GM19463 (cell line): Measurements from ENCODE around the gene ADAM33.

Experiments
- ATAC-seq: cut with Tn5 transposase; IDR thresholded peaks from one replicate; pipeline ENCODE4 v1.9.1; 2021; ENCODE audit warnings: mild to moderate bottlenecking, moderate library complexity; ENCODE audit not compliant: unreplicated experiment

ADAM33 gene

GRCh38 chr20:3670945-3671344, 10.9 kb downstream of the ADAM33 start:
- ATAC-seq = no peak

DNA sequence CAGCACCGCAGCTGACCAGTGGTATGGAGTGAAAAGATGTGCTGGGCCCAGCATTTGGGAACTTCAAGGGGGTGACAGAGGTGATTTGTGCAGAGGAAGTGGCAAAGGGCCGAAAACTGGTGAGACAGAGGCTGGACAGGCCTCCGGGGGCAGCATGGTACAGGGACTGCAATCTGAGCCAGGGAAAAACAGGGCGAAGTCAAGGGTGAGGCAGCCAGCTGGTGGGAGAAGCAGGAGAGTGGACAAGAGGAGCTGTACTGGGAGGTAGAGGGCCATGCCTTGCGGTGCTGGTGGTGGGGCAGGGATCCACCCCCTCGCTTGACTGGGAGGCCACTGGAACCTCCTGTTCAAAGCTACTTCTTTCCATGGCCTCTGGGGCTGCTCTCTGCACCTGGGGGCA, 11.3 kb downstream of the ADAM33 start:
- ATAC-seq = no peak

GRCh38 chr20:3669710-3670367, 12.0 kb downstream of the ADAM33 start:
- no peak for ATAC-seq

DNA sequence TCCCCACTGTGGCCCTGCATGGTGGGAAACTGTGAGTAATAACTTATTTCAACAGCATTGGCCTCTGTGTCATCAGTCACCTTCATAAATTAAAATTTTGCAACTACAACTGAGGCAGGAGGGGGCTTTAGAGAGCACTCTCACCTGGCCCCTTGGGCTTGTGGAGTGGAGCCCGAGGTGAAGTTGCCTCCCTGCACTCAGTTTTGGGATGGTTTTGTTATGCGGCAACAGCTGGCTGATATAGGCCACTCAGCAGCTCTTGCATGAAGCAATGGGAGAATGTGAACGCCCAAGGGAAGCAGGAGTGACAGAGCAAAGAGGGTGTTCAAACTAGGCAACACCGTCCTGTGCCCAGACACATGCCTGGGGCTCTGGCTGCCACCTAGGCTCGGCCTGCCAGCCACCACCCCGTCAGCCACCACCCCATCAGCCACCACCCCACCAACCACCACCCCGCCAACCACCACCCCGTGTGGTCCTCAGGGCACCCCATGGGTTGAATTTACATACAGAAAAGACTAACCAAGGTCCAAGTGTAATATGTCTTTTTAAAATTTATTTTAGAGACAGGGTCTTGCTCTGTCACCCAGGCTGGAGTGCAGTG, 14.3 kb downstream of the ADAM33 start:
- ATAC-seq = no peak

GRCh38 chr20:3663858-3664257, 18.0 kb downstream of the ADAM33 start:
- ATAC-seq = no peak

GRCh38 chr20:3663031-3663701, 18.6 kb downstream of the ADAM33 start, which contains the start of gene GFRA4:
GFRA4 (minus strand) TSS chr20:3663399; CDS start chr20:3663399, 0 bp downstream.
- ATAC-seq = no peak

DNA sequence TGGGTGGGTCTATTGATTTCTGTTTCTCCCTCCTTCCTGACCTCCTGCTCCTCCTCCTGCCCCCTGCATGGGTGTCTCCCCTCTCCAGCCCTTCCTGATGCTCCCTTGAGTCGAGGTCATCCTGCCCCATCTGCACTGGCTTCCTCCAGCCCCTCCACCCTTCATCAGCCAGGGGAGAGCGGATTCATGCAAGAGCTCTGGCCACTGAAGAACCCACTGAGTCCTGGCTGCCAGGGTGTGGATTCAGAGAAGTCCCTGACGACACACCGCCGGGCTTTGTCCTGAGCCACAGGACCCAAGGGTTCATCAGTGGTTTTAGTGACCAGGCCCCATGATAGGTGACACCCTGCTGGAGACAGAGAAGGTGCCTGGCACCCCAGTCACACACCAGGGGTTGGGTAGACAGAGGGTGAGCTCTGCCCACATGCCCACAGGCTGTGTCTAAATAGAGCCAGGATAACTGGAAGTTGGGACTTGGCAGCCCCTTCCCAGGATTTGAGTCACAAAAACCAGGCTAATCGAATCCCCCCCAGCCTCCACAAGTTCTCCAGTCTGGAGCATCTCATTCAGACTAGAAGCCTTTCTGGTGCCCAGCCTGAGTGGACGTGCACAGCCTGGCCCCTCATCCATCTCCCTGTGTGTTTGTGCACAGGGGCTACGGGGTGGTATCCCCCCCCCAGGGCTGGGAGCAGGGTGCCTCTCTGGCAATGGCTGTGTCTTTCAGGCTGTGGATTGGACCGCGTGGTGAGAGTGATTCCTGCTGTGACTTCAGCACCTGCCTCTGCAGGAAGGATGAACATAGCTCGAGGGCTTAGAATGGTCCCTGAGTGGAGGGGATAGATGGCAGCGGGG, 19.8 kb downstream of the ADAM33 start:
- ATAC-seq = no peak

- ATAC-seq = no peak
Measured at GRCh38 chr20:3661060-3661813, 20.6 kb downstream of the ADAM33 start.

DNA sequence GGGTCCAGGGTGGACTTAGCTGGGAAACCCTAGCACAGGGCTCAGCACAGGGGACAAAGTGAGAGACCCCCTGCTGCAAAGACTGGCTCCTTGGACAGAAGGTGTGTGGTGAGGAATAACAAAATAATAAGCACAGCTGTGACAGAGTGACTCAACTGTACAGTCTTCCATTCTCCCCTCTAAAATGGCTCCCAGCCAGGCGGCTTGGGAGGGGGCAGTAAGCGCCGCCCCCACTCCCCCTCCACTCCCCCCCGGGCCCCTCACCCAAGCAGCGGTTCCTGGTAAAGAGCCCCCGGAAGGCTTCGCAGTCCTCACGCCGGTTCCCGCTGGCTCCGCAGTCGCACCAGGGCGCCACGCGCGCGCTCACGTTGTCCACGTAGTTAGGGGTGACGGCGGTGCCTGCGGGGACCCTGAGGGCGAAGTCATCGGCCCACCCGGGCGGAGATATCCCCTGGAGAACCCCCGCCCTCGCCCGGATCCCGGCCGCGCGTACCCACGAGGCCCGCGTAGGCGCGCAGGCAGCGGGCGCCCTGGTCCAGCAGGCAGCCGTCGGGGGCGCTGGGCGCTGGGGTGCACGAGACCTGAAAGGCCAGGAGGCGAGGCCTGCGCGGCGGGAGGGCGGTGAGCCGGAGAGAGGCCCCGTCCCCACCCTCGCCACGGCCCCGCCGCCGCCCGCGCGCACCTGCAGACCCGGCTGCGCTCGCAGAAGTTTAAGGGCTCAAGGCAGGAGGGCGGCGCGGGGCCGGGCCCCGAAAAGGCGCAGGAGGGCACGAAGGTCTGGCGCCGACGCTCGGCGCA, 21.3 kb downstream of the ADAM33 start:
- ATAC-seq = no peak

DNA sequence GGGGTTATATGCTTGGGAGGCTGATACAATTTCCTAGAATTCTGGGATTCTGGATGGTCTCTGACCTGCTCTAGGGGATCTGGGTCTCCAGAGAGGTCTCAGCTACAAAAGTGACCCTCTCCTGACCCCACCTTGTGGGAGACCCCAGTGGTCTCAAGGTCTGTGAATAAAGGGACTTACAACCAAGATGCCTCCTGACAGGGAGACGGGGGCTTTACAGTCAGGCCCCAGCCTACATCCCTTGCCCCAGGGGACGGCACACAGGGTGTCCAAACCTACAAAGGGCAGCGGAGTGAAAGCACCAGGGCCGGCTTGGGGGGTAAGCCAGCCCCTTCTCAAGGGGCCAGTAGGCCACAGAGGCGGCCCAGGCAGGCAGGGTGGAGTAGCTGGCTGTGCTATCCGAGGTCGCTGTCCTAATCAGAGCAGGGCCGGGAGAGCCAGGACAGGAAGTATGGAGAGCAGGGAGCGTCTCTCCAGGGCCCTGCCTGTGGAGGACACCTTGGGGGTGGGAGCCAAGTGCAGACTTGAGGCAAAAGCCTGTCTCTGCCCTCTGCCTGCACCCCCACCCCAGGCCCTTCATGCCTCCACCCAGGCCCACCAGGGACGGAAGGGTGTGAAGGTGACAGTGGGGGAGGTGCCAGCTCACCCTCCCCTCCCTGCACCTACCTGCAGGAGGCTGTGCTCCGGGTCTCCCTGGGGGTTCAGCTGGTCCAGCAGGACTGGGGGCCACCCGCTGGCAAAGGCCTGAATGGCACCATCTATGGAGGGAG, 22.1 kb downstream of the ADAM33 start:
- no peak for ATAC-seq

DNA sequence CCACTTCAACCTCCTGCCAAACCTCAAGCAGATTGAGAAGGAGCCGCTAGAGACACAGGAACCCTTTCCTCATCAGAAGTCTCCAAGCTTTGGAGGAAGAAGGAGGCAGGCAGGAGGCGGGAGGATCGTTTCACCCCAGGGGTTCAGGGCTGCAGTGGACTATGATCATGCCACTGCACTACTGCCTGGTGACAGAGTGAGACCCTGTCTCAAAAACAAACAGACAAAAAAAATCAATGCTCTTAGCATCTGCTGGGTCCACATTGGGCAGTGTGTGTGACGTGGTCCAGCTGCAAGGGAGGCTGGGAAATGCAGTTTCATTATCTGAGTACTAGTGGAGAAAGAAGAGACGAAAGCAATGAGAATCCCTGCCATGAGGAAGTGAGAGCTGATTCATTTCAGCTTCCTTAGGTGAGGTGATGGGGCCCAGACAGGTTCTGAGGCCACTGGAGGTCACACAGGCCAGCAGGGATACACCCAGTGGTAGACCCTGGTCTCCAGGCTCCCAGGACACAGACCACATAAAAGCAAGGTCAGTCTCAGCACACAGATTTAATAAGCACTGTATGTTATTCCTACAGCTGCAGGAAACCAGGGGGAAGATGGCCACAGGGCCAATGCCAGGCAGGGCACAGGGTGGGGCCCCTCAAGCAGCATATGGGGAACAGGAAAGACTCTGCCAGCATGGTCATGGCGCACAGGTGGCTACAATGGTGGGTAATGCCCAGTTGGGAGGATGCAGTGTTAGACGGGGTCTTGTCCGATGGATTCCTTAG, 22.9 kb downstream of the ADAM33 start:
- peak; percentile 93 for ATAC-seq

DNA sequence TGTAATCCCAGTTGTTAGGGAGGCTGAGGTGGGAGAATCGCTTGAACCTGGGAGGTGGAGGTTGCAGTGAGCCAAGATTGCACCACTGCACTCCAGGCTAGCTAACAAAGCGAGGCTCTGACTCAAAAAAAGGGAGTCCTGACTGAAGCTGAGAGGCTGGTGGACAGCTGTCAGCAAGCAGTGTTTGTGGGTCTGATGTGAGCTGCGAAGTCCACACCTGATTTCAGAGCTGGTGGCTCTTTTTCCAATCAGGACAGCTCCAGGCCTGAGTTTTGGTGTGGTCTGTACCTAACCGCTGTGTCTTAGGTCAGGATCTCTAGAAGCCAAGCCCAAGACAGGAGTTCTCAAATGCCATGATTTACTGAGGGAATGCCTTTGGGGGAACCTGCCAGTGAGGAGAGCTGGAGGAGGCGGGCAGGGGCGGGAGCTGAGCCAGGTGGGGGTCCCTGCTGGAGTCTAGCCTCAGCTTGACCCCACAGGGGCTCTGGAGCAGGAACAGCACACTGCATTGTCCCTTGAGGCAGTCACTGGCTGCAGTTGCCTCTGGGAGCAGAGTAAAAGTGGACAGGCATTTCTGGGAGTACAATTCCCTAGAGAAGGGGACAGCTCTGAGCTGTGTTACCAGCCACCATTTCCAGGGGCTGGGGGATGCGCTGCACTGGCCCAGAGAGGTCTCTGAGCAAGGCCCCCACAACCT, 23.6 kb downstream of the ADAM33 start:
- ATAC-seq = no peak

GRCh38 chr20:3655131-3655405, 26.7 kb downstream of the ADAM33 start:
- ATAC-seq = no peak

DNA sequence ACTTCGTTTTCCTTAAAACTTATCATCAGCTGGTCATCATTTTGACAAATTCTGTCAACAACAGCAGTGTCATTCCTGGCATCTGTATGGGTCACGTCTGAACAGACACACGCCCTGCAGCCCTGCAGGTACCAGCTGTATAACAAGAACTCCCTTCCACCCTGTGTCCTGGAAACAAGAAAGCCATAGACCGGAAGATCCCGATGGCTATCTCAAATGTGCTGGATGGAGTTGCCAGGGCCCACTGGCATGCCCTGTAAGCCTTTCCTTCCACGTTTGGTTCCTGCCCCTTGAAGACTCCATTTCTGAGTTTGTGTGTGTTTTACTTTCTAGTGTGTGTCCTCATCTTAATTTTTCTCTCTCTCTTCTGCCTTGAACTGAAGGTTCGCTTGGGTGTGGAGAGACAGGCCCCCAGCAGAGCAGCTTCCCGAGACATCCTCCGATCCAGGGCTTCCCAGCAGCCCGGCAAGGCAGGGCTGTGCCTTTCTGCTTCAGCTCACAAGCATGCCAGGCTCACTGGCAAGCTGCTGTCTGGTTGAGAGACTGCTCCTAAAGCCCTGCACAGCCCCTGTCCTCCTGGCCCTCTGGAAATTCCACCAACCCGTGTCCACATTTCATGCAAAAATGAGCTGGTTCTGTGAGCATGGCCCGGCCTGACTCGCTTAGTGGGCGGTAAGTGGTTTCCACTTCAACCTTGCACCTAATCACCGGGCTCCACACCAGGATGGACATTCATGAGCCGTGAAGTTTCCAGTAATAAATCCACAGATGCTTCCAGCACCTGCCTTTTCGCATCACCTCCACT, 27.3 kb downstream of the ADAM33 start:
- ATAC-seq = no peak

DNA sequence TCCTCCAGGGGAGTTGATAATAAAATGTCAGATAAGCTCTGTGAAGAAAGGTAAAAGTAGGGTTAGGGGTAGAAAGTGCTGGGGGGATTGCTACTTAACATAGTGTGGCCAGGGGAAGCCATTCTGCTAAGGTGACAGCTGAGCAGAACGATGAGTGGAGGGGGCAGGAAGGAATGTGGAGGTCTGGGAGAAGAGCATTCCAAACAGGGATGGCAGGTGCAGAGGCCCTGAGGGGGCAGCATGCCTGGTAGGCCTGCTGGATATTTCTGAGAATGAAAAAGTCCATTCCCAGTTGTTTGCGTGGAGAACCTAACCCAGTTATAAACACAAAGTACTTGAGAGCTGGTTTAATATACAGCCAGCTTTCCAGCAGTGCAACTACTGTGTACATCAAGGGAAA, 27.9 kb downstream of the ADAM33 start:
- ATAC-seq = no peak

DNA sequence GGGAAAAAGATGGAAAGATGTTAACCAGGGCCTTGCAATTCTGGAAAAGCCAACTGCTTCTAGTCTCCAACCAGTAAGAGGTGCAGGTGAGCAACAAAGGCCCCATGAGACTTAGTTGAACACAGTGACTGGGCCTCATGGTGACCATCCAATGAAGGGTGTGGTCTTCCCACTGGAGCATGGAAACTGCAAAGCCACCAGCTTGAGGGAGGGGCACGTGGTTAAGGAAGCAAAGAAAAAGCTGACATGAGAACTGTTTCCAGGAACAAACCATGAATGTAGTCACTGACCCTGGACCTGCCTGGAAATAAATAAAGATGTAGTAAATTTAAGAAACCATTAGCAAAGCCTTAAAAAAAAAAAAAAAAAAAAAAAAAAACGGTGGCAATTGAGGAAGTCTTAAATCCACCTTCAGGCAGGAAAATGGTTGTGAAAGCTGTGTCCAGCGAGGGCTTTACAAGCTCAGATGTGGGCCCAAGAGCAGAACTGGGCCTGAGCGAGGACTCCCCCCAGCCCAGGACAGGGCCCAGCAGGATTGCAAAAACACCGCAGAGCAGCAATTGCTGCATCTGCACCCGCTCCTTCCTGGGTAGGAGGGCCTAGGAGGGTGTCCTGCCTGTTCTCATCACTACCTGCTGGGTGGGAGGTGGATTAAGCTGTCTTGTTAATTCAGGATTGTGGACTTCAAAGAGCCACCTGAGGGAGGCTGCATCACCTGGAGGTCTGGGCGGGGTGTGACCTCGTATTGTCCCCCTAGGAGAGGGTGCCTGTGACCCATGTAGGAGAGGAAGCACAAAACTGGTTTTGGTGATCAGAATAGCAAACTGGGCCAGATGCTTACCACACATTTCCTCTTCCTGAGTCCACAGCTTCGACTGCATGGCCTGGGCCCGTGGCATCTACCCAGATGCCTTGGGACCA, 28.9 kb downstream of the ADAM33 start:
- ATAC-seq = no peak
